IPS-20b (cell line): Measurements from ENCODE around the gene TBX20.
"Not testable (repeated sequence)": the region's sequence is repeated elsewhere in the genome, so short reads cannot be mapped to it uniquely, and the experiment has no call there.

Experiments used
- H3K27ac ChIP-seq: one replicate; pipeline ENCODE4 v1.5.1; 2013; ENCODE audit warnings: low read length
- H3K27me3 ChIP-seq: 2 replicates; pipeline ENCODE4 v1.6.1; 2013; ENCODE audit warnings: mild to moderate bottlenecking, low read length, inconsistent platforms; ENCODE audit not compliant: insufficient read depth
- H3K36me3 ChIP-seq: 2 replicates; pipeline ENCODE4 v1.6.1; 2013; ENCODE audit warnings: low read depth, mild to moderate bottlenecking, inconsistent platforms, low read length, moderate library complexity; ENCODE audit not compliant: insufficient read depth
- H3K4me1 ChIP-seq: 2 replicates; pipeline ENCODE4 v1.6.1; 2013; ENCODE audit warnings: mild to moderate bottlenecking, control low read depth, inconsistent platforms, low read length, moderate library complexity; ENCODE audit not compliant: insufficient read depth
- H3K4me3 ChIP-seq: 2 replicates; pipeline ENCODE4 v1.5.1; 2013; ENCODE audit warnings: mild to moderate bottlenecking, low read length, inconsistent platforms
- H3K9ac ChIP-seq: 2 replicates; pipeline ENCODE4 v1.6.1; 2013; ENCODE audit warnings: low read depth, mild to moderate bottlenecking, inconsistent platforms, low read length, moderate library complexity
- H3K9me3 ChIP-seq: 2 replicates; pipeline ENCODE4 v1.6.1; 2013; ENCODE audit warnings: mild to moderate bottlenecking, low read depth, low read length, inconsistent platforms; ENCODE audit not compliant: insufficient read depth

TBX20 gene

GRCh38 chr7:35241436-35241835, 12.5 kb downstream of the TBX20 start:
- Histone ChIP-seq H3K27ac (no peak overlapping the region), H3K27me3 (peaks cover 22% of the 10 kb centered on the region), H3K36me3 (no peaks in the 10 kb centered on the region), H3K4me1 (no peaks in the 10 kb centered on the region), H3K9ac (no peak overlapping the region), H3K4me3 (no peak overlapping the region), H3K9me3 (no peaks in the 10 kb centered on the region)

GRCh38 chr7:35241008-35241407, 12.9 kb downstream of the TBX20 start:
- H3K27ac ChIP-seq, H3K4me1 ChIP-seq, H3K36me3 ChIP-seq, H3K9me3 ChIP-seq, H3K4me3 ChIP-seq, H3K9ac ChIP-seq: not testable (repeated sequence)
- peaks cover 17% of the 10 kb centered on the region for H3K27me3 ChIP-seq

DNA sequence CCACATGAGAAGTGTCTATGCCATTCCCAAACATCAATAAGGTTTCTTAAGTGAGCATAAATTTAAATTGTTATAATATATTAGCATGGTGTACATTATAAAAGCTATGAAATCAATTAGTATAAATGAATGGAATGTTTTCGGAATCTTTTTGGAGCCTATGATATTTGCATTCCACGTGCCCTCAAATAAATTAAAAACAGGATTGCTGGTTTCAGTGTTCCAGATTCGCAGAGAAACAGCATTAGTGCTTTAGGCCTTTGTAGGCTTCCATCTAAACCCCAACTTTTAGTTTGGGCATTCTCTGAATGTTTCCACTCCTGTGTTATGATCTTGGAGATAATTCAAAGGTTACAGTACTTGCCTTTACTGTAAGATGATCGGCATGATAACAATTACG, 15.4 kb downstream of the TBX20 start:
- H3K4me1 ChIP-seq, H3K27me3 ChIP-seq, H3K4me3 ChIP-seq, H3K27ac ChIP-seq, H3K9ac ChIP-seq, H3K36me3 ChIP-seq, H3K9me3 ChIP-seq: not testable (repeated sequence)

- Histone ChIP-seq H3K9ac (no peak overlapping the region), H3K4me3 (no peak overlapping the region), H3K9me3 (no peaks in the 10 kb centered on the region), H3K27ac (no peak overlapping the region), H3K27me3 (no peaks in the 10 kb centered on the region), H3K4me1 (no peaks in the 10 kb centered on the region), H3K36me3 (no peaks in the 10 kb centered on the region)
These were observed 20.9 kb downstream of the TBX20 start for GRCh38 chr7:35232994-35233393.

GRCh38 chr7:35231221-35231620, 22.7 kb downstream of the TBX20 start:
- H3K9me3 ChIP-seq, H3K4me3 ChIP-seq, H3K27me3 ChIP-seq, H3K9ac ChIP-seq, H3K27ac ChIP-seq, H3K36me3 ChIP-seq, H3K4me1 ChIP-seq: not testable (repeated sequence)

- not testable (repeated sequence) for H3K4me3 ChIP-seq, H3K36me3 ChIP-seq, H3K9ac ChIP-seq, H3K4me1 ChIP-seq, H3K9me3 ChIP-seq, H3K27me3 ChIP-seq, H3K27ac ChIP-seq
These were observed 24.7 kb downstream of the TBX20 start for GRCh38 chr7:35229116-35229780.

GRCh38 chr7:35228496-35229051, 25.3 kb downstream of the TBX20 start:
- not testable (repeated sequence) for H3K27ac ChIP-seq, H3K9ac ChIP-seq, H3K4me1 ChIP-seq, H3K4me3 ChIP-seq, H3K36me3 ChIP-seq, H3K27me3 ChIP-seq, H3K9me3 ChIP-seq

DNA sequence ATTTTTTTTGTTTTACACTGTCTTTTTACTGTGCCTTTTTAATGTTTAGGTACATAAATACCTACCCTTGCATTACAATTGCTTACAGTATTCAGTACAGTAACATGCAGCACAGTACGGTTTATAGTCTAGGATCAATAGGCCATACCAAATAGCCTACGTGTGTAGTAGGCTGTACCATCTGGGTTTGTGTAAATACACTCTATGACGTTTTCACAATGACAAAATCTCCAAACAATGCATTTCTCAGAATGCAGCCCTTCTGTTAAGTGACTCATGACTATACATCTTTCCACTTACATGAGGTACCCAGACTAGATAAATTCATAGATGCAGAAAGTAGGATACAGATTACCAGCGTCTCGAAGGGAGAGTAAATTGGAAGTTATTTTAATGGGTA, 26.5 kb downstream of the TBX20 start:
- not testable (repeated sequence) for H3K4me1 ChIP-seq, H3K27me3 ChIP-seq, H3K27ac ChIP-seq, H3K36me3 ChIP-seq, H3K4me3 ChIP-seq, H3K9me3 ChIP-seq, H3K9ac ChIP-seq

GRCh38 chr7:35222445-35222844, 31.5 kb downstream of the TBX20 start:
- not testable (repeated sequence) for H3K27me3 ChIP-seq, H3K9me3 ChIP-seq, H3K4me3 ChIP-seq, H3K9ac ChIP-seq, H3K4me1 ChIP-seq, H3K36me3 ChIP-seq, H3K27ac ChIP-seq

GRCh38 chr7:35220176-35220575, 33.7 kb downstream of the TBX20 start:
- H3K27ac ChIP-seq, H3K27me3 ChIP-seq, H3K9ac ChIP-seq, H3K4me1 ChIP-seq, H3K9me3 ChIP-seq, H3K4me3 ChIP-seq, H3K36me3 ChIP-seq: not testable (repeated sequence)

DNA sequence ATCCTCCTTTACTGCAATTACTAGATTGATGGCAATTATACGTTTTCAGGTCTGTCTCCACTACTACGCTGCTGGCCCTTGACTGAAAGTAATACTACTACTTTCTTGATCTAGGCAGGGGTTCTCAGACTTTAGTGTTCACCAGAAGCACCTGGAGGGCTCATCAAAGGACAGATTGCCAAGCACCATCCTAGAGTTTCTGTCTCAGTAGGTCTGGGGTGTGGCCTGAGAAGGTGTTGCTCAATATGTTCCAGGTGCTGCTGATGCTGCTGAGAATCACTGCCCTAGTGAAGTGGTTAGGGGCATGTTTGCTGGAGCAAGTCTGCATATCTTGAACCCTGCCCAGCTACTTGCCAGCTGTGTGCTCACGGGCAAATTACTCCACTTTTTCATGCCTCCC, 37.9 kb downstream of the TBX20 start:
- H3K4me1 ChIP-seq, H3K27me3 ChIP-seq, H3K4me3 ChIP-seq, H3K36me3 ChIP-seq, H3K9ac ChIP-seq, H3K27ac ChIP-seq, H3K9me3 ChIP-seq: not testable (repeated sequence)

DNA sequence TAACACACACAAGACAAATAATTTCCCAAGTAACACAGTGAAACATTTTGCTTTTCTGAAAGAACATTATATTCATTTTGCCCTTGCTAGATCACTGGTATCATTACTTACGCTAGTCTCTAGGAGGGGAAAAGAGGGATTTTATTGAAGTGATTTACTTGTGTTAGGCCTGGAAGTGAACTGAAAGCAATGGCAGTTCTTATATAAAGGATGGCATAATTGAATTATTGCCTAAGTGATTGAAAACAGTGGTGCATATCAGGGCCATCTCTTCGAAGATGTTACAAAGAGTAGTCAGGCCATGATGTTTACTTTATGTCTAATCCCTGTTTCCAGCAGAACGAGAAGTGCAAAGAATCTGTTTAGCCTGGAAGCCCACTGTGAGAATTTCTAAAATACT, 38.8 kb downstream of the TBX20 start:
- not testable (repeated sequence) for H3K4me3 ChIP-seq, H3K9ac ChIP-seq, H3K36me3 ChIP-seq

GRCh38 chr7:35206924-35207323, 47.0 kb downstream of the TBX20 start:
- not testable (repeated sequence) for H3K4me1 ChIP-seq, H3K4me3 ChIP-seq, H3K9ac ChIP-seq, H3K27ac ChIP-seq, H3K9me3 ChIP-seq, H3K27me3 ChIP-seq, H3K36me3 ChIP-seq

More for the DNA sequence above, 38.8 kb downstream of the TBX20 start:
- not testable (repeated sequence) for H3K4me1 ChIP-seq, H3K27me3 ChIP-seq, H3K27ac ChIP-seq, H3K9me3 ChIP-seq
